Retinal pigment epithelial cell (primary cell): ENCODE measurements around the gene FNDC3B.

Source experiments
- DNase-seq: peaks from one replicate; pipeline ENCODE4 v3.0.0-alpha.2; 2010; ENCODE audit warnings: low read depth
- H3K4me3 ChIP-seq: 2 replicates; pipeline ENCODE4 v1.5.1; 2011; ENCODE audit warnings: mild to moderate bottlenecking, low read length, control low read depth, moderate library complexity
- CTCF ChIP-seq: conservative IDR thresholded peaks from 2 replicates; pipeline ENCODE4 v1.5.1; 2011; ENCODE audit warnings: low read depth, low read length, control low read depth, inconsistent platforms

The FNDC3B gene

GRCh38 chr3:172069478-172069877 lies 30.1 kb downstream of the FNDC3B start:
- no peak for DNase-seq
- TF ChIP-seq CTCF, result no peak
- H3K4me3 ChIP-seq, result no peak overlapping the region

GRCh38 chr3:172070269-172070668 lies 30.9 kb downstream of the FNDC3B start:
- H3K4me3 ChIP-seq, result no peak overlapping the region
- TF ChIP-seq CTCF, result no peak

GRCh38 chr3:172070802-172071201 lies 31.4 kb downstream of the FNDC3B start:
- DNase-seq, result no peak
- no peak overlapping the region for H3K4me3 ChIP-seq
- TF ChIP-seq CTCF, result no peak

More at GRCh38 chr3:172070269-172070668, 30.9 kb downstream of the FNDC3B start:
- DNase-seq, result no peak

- DNase-seq, result no peak
- H3K4me3 ChIP-seq, result no peak overlapping the region
- TF ChIP-seq CTCF, result no peak
Measured at GRCh38 chr3:172071780-172072330, 32.5 kb downstream of the FNDC3B start.

- no peak for DNase-seq
- H3K4me3 ChIP-seq, result no peak overlapping the region
- TF ChIP-seq CTCF, result no peak
Measured at GRCh38 chr3:172072543-172072942, 33.2 kb downstream of the FNDC3B start.

- no peak overlapping the region for H3K4me3 ChIP-seq
Measured at GRCh38 chr3:172073262-172073915, 34.0 kb downstream of the FNDC3B start.

More at GRCh38 chr3:172073262-172073915, 34.0 kb downstream of the FNDC3B start:
- no peak for TF ChIP-seq CTCF
- DNase-seq, result no peak
